Measurements from ENCODE around the gene YIPF3. TPM values are rescaled to one million over a fixed set of nuclear protein-coding genes. Genes with fewer than 3 reads are reported as not detected.

YIPF3 gene
- total and polyA plus RNA-seq, 9 of the 15 experiments (the other 6 are each of a cell fraction or from before 2014, with no cell fraction given) = 27.5 to 75.3 (median 57.6) TPM

DNA sequence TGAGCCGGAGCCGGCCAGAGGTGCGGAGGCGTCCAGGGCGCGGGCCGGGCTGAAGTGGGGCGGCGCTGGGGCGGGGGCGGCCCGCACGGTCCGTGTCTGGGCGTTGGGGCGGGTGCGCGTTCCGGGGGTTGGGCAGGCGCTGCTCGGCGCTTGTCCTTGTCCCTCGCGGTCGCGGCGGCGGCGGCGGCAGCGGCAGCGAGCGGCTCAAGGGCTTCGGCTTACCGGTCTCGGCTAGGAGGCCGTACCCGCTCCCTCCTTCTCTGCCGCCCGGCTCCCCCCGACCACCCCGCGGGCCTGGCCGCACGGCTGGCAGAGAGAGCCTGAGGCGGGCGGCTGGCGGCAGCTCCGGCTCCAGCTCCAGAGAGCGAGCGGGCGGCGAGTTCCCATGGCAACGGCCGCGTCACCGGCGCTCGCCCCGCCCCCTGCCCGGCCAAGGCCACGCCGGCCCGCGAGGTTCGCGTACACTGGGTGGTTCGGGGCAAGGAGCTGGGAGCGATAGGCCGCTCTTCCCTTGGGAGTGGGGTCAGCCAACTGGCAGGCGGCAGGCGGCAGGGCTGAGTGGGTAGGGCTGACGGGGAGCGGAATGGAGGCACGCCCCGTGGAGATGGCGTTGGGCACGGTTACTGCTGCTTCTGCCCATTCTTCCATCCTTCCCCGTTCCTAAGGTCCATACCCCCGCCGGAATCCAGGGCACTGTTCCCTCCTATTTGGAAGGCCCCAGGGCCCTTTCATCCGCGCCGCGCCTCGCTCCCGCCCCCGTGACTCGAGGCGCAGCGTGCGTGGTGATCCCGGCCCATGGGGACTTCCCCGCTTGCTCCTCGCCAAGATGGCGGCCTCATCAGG lies 6.5 kb downstream of the YIPF3 start, which contains the start of gene LRRC73 (continued):
- TF ChIP-seq NR2C2 (CRISPR knock-in tag; IDR thresholded peaks at IDR 0.05) (0 out of 2 replicates have a peak, but pooled peaks have one; percentile 4), NR2C2 (tag; IDR thresholded peaks at IDR 0.05) (no peak), CCNT2 (IDR thresholded peaks at IDR 0.05; ENCODE audit: borderline replicate concordance, extremely low read depth, insufficient read length, low read depth, low read length) (peak; percentile 60), DMBX1 (CRISPR knock-in tag; IDR thresholded peaks at IDR 0.05; ENCODE audit: borderline replicate concordance) (no peak), HSF4 (CRISPR knock-in tag; IDR thresholded peaks at IDR 0.05; ENCODE audit: borderline replicate concordance) (no peak), EP300 (IDR thresholded peaks at IDR 0.05; ENCODE audit: low read length) (no peak), ASH1L (IDR thresholded peaks at IDR 0.05; ENCODE audit: borderline replicate concordance, low read depth, partially characterized antibody) (no peak), EWSR1 (IDR thresholded peaks at IDR 0.05; ENCODE audit: borderline replicate concordance, low read depth, partially characterized antibody) (no peak), GTF2E2 (tag; IDR thresholded peaks at IDR 0.05) (no peak), CBX8 (IDR thresholded peaks at IDR 0.05; ENCODE audit: borderline replicate concordance, extremely low read depth, low read depth, low read length, poor library complexity, severe bottlenecking) (no peak), MYBL2 (IDR thresholded peaks at IDR 0.05; ENCODE audit: low read depth) (no peak), MYBL2 (CRISPR knock-in tag; IDR thresholded peaks at IDR 0.05; ENCODE audit: borderline replicate concordance) (no peak), HMGXB4 (CRISPR knock-in tag; IDR thresholded peaks at IDR 0.05) (no peak), HNRNPLL (IDR thresholded peaks at IDR 0.05; ENCODE audit: low read depth, low read length, poor library complexity, severe bottlenecking) (no peak), ZNF175 (CRISPR knock-in tag; IDR thresholded peaks at IDR 0.05; ENCODE audit: low read depth) (no peak), ZC3H11A (IDR thresholded peaks at IDR 0.05; ENCODE audit: low read depth, low read length) (no peak), CAMTA2 (CRISPR knock-in tag; conservative IDR thresholded peaks at IDR 0.05) (no peak), ZNF217 (CRISPR knock-in tag; IDR thresholded peaks at IDR 0.05) (no peak), ZSCAN29 (IDR thresholded peaks at IDR 0.05) (no peak), RAD51 (IDR thresholded peaks at IDR 0.05; ENCODE audit: borderline replicate concordance, low read depth) (no peak)
- TF ChIP-seq, protein P1, sequence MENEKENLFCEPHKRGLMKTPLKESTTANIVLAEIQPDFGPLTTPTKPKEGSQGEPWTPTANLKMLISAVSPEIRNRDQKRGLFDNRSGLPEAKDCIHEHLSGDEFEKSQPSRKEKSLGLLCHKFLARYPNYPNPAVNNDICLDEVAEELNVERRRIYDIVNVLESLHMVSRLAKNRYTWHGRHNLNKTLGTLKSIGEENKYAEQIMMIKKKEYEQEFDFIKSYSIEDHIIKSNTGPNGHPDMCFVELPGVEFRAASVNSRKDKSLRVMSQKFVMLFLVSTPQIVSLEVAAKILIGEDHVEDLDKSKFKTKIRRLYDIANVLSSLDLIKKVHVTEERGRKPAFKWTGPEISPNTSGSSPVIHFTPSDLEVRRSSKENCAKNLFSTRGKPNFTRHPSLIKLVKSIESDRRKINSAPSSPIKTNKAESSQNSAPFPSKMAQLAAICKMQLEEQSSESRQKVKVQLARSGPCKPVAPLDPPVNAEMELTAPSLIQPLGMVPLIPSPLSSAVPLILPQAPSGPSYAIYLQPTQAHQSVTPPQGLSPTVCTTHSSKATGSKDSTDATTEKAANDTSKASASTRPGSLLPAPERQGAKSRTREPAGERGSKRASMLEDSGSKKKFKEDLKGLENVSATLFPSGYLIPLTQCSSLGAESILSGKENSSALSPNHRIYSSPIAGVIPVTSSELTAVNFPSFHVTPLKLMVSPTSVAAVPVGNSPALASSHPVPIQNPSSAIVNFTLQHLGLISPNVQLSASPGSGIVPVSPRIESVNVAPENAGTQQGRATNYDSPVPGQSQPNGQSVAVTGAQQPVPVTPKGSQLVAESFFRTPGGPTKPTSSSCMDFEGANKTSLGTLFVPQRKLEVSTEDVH (IDR thresholded peaks at IDR 0.05; ENCODE audit: low read depth, partially characterized antibody) = peak; percentile 58
